BJ (cell line): ENCODE measurements around the gene CD99. TPM values are rescaled to one million over a fixed set of nuclear protein-coding genes. Genes with fewer than 3 reads are reported as not detected.

ENCODE experiments used
- CTCF ChIA-PET: fragments of 350-600 bp; formaldehyde crosslinking; extraction: SDS; loops from one replicate; lab custom pipeline; 2021; ENCODE audit warnings: antibody characterized with exemption, inconsistent platforms; lab: Yijun Ruan, JAX
- POLR2A ChIA-PET: fragments of 300-600 bp; sonication (Branson Sonifier 250); formaldehyde crosslinking; extraction: SDS; loops from one replicate; lab custom pipeline; 2021; ENCODE audit warnings: antibody characterized with exemption; lab: Charles Lee
- DNase-seq: peaks from one replicate; pipeline ENCODE4 v3.0.0-alpha.2; 2011; ENCODE audit warnings: low read depth
- H3K27me3 ChIP-seq: 2 replicates; pipeline ENCODE4 v1.6.0; 2011; ENCODE audit warnings: low read length; ENCODE audit not compliant: control insufficient read depth, insufficient read depth
- H3K36me3 ChIP-seq: 2 replicates; pipeline ENCODE4 v1.5.1; 2011; ENCODE audit warnings: low read length; ENCODE audit not compliant: control insufficient read depth, insufficient read depth
- H3K4me3 ChIP-seq: 2 replicates; pipeline ENCODE4 v1.5.1; 2011; ENCODE audit warnings: low read depth, mild to moderate bottlenecking, control low read depth, low read length
- polyA plus RNA-seq: library from polyadenylated mRNA; depleted of rRNA; stranded (reverse); fragments of >200 nt; gene quantifications from 2 replicates; pipeline ENCODE4 v1.2.3, GENCODE V29; 2011
- TF ChIP-seq, protein P1 (sequence below): IDR thresholded peaks from 2 replicates; pipeline ENCODE4 v1.5.1; 2011; ENCODE audit warnings: low read depth, mild to moderate bottlenecking, control low read depth, inconsistent platforms, low read length, moderate library complexity; ENCODE audit not compliant: insufficient read depth

CD99 gene
- polyA plus RNA-seq, 1 experiment, result 479 TPM

DNA sequence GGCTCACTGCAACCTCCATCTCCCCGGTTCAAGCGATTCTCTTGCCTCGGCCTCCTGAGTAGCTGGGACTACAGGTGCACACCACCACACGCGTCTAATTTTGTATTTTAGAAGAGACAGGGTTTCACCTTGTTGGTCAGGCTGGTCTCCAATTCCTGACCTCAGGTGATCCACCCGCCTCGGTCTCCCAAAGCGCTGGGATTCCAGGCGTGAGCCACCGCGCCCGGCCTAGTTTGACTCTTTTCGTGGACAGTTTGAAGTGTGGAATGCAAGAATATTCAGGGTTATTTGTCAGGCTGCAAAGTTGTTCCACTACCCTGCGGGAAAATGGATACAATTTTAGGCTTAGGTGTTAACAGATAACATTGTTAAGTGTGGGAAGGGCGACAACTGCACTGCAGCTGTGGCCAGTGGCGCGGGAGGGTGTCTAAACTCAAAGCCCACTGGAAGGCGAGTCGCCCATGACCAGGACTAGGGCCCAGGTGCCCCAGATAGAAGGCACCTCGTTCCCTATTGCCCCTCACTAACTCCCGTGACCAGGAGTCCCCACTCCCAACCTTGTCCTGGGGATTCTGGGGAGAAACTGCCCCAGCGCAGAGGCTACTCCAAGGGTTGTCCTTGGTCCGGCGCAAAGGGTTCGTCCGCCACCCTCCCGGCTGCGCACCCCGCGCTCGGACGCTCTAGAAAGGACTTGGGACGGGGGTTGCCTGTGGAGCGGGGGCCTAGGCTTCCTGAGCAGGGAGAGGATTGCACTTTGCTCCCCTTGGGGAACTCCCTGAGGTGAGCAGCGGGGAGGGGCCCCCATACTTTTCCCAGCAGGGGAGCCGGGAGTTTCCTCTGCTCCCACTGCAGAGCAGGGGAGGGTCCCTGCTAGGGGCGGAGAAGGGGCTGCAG lies 1.1 kb upstream of the CD99 start:
- TF ChIP-seq, protein P1, sequence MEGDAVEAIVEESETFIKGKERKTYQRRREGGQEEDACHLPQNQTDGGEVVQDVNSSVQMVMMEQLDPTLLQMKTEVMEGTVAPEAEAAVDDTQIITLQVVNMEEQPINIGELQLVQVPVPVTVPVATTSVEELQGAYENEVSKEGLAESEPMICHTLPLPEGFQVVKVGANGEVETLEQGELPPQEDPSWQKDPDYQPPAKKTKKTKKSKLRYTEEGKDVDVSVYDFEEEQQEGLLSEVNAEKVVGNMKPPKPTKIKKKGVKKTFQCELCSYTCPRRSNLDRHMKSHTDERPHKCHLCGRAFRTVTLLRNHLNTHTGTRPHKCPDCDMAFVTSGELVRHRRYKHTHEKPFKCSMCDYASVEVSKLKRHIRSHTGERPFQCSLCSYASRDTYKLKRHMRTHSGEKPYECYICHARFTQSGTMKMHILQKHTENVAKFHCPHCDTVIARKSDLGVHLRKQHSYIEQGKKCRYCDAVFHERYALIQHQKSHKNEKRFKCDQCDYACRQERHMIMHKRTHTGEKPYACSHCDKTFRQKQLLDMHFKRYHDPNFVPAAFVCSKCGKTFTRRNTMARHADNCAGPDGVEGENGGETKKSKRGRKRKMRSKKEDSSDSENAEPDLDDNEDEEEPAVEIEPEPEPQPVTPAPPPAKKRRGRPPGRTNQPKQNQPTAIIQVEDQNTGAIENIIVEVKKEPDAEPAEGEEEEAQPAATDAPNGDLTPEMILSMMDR, result no peak
- POLR2A ChIA-PET, result no interaction called here
- CTCF ChIA-PET, result no interaction called here
- H3K36me3 ChIP-seq, result no peaks in the 10 kb centered on the region
- H3K27me3 ChIP-seq, result no peaks in the 10 kb centered on the region
- H3K4me3 ChIP-seq, result no peak overlapping the region
- no peak for DNase-seq

DNA sequence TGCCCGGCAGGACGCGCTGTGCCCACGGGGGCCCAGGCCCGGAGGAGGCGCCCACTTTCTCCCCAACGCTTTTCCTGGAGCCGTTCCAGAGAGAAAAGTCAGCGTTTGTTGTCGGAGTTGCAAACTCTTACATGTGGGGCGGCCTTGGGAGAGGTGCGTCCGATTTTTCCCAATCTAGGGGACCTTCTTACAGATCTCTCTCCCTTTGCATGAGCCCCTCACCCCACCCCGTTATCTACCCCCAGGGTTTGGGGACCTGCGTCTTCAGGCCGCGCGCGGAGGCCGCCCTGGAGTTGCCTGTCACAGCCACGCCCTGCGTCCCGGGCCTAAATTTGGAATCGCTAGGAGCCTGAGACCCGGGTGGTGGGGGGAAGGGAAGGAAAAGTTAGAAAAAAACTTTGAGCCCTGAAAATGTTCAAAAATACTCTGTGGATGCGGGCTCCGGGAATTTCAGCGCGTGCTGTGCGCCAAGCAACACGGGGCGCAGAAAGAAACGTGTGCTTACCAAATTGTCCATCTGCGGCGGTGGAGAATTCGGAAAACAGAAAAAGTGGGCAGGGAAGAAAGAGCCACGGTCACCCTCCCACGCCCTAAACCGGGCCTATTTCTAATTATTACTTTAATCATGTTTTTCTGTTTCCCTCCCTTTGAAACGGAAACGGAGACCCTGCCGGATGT lies 587 bp downstream of the CD99 start:
- POLR2A ChIA-PET, result no interaction called here
- Histone ChIP-seq H3K36me3 (peaks cover 1% of the 10 kb centered on the region; the same call in 1 of the 2 replicates), H3K27me3 (no peaks in the 10 kb centered on the region), H3K4me3 (peak overlapping the region; percentile 93)
- no peak for DNase-seq
- TF ChIP-seq, protein P1, result no peak
- CTCF ChIA-PET, result no interaction called here

DNA sequence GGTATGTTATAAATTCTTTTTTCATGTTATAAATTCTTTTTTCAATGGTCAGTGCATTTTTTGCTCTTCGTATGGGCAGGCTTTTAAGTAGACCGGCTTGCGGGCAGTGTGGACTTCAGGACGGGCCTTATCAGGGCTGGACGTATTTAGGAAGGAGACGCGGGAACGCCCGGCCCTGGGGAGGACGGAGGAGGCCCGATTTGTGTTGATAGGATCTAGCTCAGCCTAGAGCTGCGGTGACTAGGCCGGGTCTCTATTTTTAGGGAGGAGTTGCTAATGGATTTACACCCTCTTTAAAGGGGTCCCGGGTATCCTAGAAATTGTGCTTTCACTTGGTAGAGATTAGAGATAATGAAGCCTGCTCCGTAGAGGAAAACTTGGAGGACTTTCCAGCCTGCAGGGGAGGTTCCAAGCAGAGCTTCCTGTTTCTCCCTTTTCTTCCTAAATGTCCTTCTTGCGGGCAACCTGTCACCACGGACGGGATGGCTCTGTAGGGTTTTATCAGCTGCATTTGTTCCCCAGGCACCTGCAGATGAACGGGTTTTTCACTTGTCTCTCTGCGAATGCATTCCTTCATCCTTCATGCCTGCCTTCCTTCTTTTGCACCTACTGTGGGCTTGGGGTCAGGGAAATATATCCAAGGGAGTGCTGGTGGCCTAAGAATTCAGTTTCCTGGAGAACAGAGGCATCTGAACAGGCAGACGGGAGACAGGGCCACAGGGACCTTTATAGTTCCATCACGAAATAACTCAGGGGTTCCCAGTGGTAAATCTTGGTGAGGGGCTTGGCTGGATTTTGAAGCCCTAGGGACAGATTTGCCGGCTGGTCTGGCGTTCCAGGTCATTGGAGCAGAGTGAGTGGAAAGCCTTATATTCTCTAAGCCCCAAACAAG lies 1.4 kb downstream of the CD99 start:
- no peaks in the 10 kb centered on the region for H3K27me3 ChIP-seq
- DNase-seq, result no peak
- ChIA-PET CTCF (no interaction called here), POLR2A (no interaction called here)
- H3K36me3 ChIP-seq, result peaks cover 1% of the 10 kb centered on the region; the same call in 1 of the 2 replicates
- H3K4me3 ChIP-seq, result peak overlapping the region; percentile 93
- TF ChIP-seq, protein P1, result no peak

DNA sequence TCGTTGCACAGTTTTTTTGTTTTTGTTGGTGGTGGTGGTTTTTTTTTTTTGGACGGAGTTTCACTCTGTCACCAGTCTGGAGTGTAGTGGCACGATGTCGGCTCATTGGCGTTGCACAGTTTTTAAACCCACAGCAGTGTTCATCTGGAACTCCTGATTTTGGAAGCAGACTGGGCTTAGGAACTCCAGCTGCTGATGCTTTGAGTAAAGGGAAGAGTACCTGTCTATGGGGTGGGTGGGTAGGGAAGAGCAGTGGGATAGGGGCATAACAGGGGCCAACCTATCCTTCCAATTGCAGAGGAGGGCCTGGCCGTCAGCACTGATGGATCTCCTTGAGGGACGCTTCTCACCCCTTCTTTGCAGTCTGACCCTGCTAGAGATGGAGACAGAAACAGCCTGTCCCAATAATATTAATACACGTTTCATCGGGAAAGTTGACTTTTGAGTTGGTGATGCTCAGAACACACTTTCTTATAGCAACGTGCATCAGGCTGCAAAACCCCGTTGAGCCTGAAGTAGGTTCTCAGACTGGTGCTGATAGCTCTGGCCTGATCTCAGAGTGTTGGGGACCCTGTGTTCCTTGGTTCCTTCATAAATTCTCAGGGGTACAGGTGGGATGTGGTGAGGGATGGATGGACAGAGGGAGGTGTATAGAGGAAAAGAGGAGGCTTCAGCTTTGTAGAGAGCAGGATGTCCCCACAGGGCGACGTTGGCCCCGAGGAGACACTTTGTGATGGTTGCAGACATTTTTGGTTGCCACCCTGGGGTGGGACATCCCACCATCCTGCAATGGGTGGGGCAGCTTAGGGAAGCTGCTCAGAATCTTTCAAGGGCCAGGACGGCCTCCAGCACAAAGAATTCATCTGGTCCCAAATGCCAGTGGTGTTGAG lies 2.3 kb downstream of the CD99 start:
- H3K4me3 ChIP-seq, result peak overlapping the region; percentile 93

More for the DNA sequence above, 2.3 kb downstream of the CD99 start:
- no peak for DNase-seq
- Histone ChIP-seq H3K36me3 (peaks cover 3% of the 10 kb centered on the region), H3K27me3 (no peaks in the 10 kb centered on the region)
- CTCF ChIA-PET, result no interaction called here
- TF ChIP-seq, protein P1, result no peak
- POLR2A ChIA-PET, result no interaction called here
